DOHH2 (cell line): ENCODE data around the gene EIPR1.

Experiments used
- H3F3A ChIP-seq: fragments of 200-600 bp; sonication (generic), shearing (Covaris generic); 2 replicates; pipeline ENCODE4 v1.6.0; 2016; ENCODE audit warnings: antibody characterized with exemption, mild to moderate bottlenecking; ENCODE audit not compliant: control insufficient read depth, insufficient read depth
- H3K27ac ChIP-seq: fragments of 200-600 bp; sonication (generic); 2 replicates; pipeline ENCODE4 v1.5.1; 2014; ENCODE audit warnings: low read depth, mild to moderate bottlenecking, low read length, moderate library complexity
- H3K27me3 ChIP-seq: fragments of 200-600 bp; sonication (generic); 2 replicates; pipeline ENCODE4 v1.6.1; 2014; ENCODE audit warnings: mild to moderate bottlenecking, low read length, mixed read lengths; ENCODE audit not compliant: control insufficient read depth
- H3K36me3 ChIP-seq: fragments of 200-600 bp; sonication (generic); 2 replicates; pipeline ENCODE4 v1.6.1; 2014; ENCODE audit warnings: mild to moderate bottlenecking, low read length, moderate library complexity, mixed read lengths; ENCODE audit not compliant: control insufficient read depth
- H3K4me1 ChIP-seq: fragments of 200-600 bp; sonication (generic); 2 replicates; pipeline ENCODE4 v1.6.1; 2014; ENCODE audit warnings: mild to moderate bottlenecking, low read length, mixed read lengths; ENCODE audit not compliant: control insufficient read depth
- H3K4me2 ChIP-seq: fragments of 200-600 bp; sonication (generic); 2 replicates; pipeline ENCODE4 v1.6.0; 2014; ENCODE audit warnings: mild to moderate bottlenecking, low read length, moderate library complexity
- H3K4me3 ChIP-seq: fragments of 200-600 bp; sonication (generic); 2 replicates; pipeline ENCODE4 v1.5.1; 2014; ENCODE audit warnings: mild to moderate bottlenecking, low read length, mixed read lengths
- H3K79me2 ChIP-seq: fragments of 200-600 bp; sonication (generic); 2 replicates; pipeline ENCODE4 v1.6.1; 2014; ENCODE audit warnings: mild to moderate bottlenecking, low read length, mixed read lengths; ENCODE audit not compliant: control insufficient read depth
- H3K9me2 ChIP-seq: fragments of 200-600 bp; sonication (generic); replicated peaks from 2 replicates; pipeline ENCODE4 v1.6.1; 2014; ENCODE audit warnings: mild to moderate bottlenecking, low read length, mixed read lengths; ENCODE audit not compliant: control insufficient read depth
- H3K9me3 ChIP-seq: fragments of 200-600 bp; sonication (generic); 2 replicates; pipeline ENCODE4 v1.6.1; 2014; ENCODE audit warnings: antibody characterized with exemption, low read length, mixed read lengths; ENCODE audit not compliant: control insufficient read depth, insufficient read depth
- H4K20me1 ChIP-seq: fragments of 200-600 bp; sonication (generic); 2 replicates; pipeline ENCODE4 v1.6.0; 2014; ENCODE audit warnings: low read depth, mild to moderate bottlenecking, antibody characterized with exemption, low read length, moderate library complexity; ENCODE audit not compliant: control insufficient read depth, insufficient read depth
- CTCF ChIP-seq: fragments of 200-600 bp; sonication (generic); IDR thresholded peaks from one replicate; pipeline ENCODE4 v1.5.1; 2014; ENCODE audit warnings: antibody characterized with exemption, mild to moderate bottlenecking, low read depth, low read length; ENCODE audit not compliant: poor library complexity, severe bottlenecking
- EZH2phosphoT487 ChIP-seq: fragments of 200-600 bp; sonication (generic); IDR thresholded peaks from 2 replicates; pipeline ENCODE4 v1.6.1; 2017; ENCODE audit warnings: borderline replicate concordance, mild to moderate bottlenecking, antibody characterized with exemption, low read length, moderate library complexity, mixed read lengths

EIPR1 gene

GRCh38 chr2:3299703-3300102 is 77.9 kb downstream of the EIPR1 start:
- Histone ChIP-seq H3F3A (no peaks in the 10 kb centered on the region), H4K20me1 (no peaks in the 10 kb centered on the region), H3K79me2 (no peaks in the 10 kb centered on the region), H3K27ac (no peak overlapping the region), H3K4me3 (no peak overlapping the region), H3K36me3 (peaks cover 10% of the 10 kb centered on the region), H3K27me3 (no peaks in the 10 kb centered on the region), H3K9me3 (no peaks in the 10 kb centered on the region), H3K4me1 (peaks cover 7% of the 10 kb centered on the region), H3K9me2 (no peaks in the 10 kb centered on the region), H3K4me2 (no peak overlapping the region)
- TF ChIP-seq EZH2phosphoT487 (no peak), CTCF (no peak)

- H3K36me3 ChIP-seq: peaks cover 10% of the 10 kb centered on the region
- no peaks in the 10 kb centered on the region for H3K79me2 ChIP-seq
- no peaks in the 10 kb centered on the region for H3K9me2 ChIP-seq
- no peak overlapping the region for H3K4me3 ChIP-seq
- no peak overlapping the region for H3K27ac ChIP-seq
- no peak overlapping the region for H3K4me2 ChIP-seq
- H3K9me3 ChIP-seq: no peaks in the 10 kb centered on the region
- no peaks in the 10 kb centered on the region for H4K20me1 ChIP-seq
- no peaks in the 10 kb centered on the region for H3F3A ChIP-seq
- TF ChIP-seq EZH2phosphoT487 (no peak), CTCF (no peak)
- no peaks in the 10 kb centered on the region for H3K27me3 ChIP-seq
- H3K4me1 ChIP-seq: peaks cover 7% of the 10 kb centered on the region
These were observed 78.5 kb downstream of the EIPR1 start for GRCh38 chr2:3299130-3299529.

DNA sequence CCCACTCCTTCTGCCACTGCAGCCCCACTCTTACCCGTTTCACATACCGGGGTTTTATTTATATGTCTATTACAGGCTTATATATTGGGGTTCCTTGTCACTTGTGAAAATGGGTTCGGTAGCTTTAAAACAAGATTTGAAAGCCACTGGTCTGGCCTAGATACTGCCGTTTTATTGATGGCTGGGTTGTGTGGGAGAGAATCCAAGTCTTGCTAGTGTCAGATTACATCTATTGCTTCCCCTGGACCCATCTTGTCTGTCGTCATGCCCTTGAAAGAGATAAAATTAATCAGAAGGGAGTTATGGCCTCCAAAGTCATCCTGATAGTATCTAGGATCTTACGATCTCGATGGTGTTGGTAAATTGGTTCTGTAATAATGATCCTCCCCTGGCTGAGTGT is 79.4 kb downstream of the EIPR1 start:
- TF ChIP-seq CTCF: no peak
- TF ChIP-seq EZH2phosphoT487: no peak
- no peaks in the 10 kb centered on the region for H3K9me2 ChIP-seq
- peaks cover under 1% of the 10 kb centered on the region; the same call in 1 of the 2 replicates for H3K4me1 ChIP-seq
- no peaks in the 10 kb centered on the region for H3K27me3 ChIP-seq
- H3K27ac ChIP-seq: no peak overlapping the region
- peaks cover 10% of the 10 kb centered on the region for H3K36me3 ChIP-seq
- H3K9me3 ChIP-seq: no peaks in the 10 kb centered on the region
- H4K20me1 ChIP-seq: no peaks in the 10 kb centered on the region
- no peaks in the 10 kb centered on the region for H3F3A ChIP-seq
- H3K4me2 ChIP-seq: no peak overlapping the region
- H3K4me3 ChIP-seq: no peak overlapping the region
- H3K79me2 ChIP-seq: no peaks in the 10 kb centered on the region; the same call in 1 of the 2 replicates

GRCh38 chr2:3297523-3297922 is 80.1 kb downstream of the EIPR1 start:
- peaks cover under 1% of the 10 kb centered on the region; the same call in 1 of the 2 replicates for H3K79me2 ChIP-seq
- H3K4me3 ChIP-seq: no peak overlapping the region
- peaks cover 6% of the 10 kb centered on the region for H3K36me3 ChIP-seq
- H3K4me2 ChIP-seq: no peak overlapping the region
- H3K9me3 ChIP-seq: no peaks in the 10 kb centered on the region
- no peaks in the 10 kb centered on the region for H3F3A ChIP-seq
- no peaks in the 10 kb centered on the region for H3K27me3 ChIP-seq
- no peak overlapping the region for H3K27ac ChIP-seq
- no peaks in the 10 kb centered on the region; the same call in 1 of the 2 replicates for H3K4me1 ChIP-seq
- H4K20me1 ChIP-seq: no peaks in the 10 kb centered on the region
- H3K9me2 ChIP-seq: no peaks in the 10 kb centered on the region
- TF ChIP-seq CTCF (no peak), EZH2phosphoT487 (no peak)
